WTC11 (cell line): ENCODE measurements around the gene EMC9. TPM values are rescaled to one million over a fixed set of nuclear protein-coding genes. Genes with fewer than 3 reads are reported as not detected.

Experiments used
- ATAC-seq: fragments of 200-7000 bp; cut with Tn5 transposase; 2 replicates; pipeline ENCODE4 v1.10.0; 2021; ENCODE audit warnings: mild to moderate bottlenecking, moderate library complexity
- CTCF ChIA-PET: fragments of 300-600 bp; sonication (Branson Sonifier 250); formaldehyde crosslinking; loops from one replicate; lab custom pipeline; 2021; ENCODE audit warnings: antibody characterized with exemption; lab: Charles Lee
- POLR2A ChIA-PET: fragments of 350-600 bp; sonication (Branson Sonifier 250); formaldehyde crosslinking; loops from one replicate; lab custom pipeline; 2021; ENCODE audit warnings: antibody characterized with exemption; lab: Charles Lee
- DNase-seq: peaks from one replicate; pipeline ENCODE4 v3.0.0; 2021; ENCODE audit warnings: low spot score
- H3K27ac Mint-ChIP-seq: 2 replicates; pipeline ENCODE4 v1.8.0; 2021; ENCODE audit warnings: mixed read lengths
- H3K27me3 Mint-ChIP-seq: 2 replicates; pipeline ENCODE4 v1.8.0; 2021; ENCODE audit warnings: low read depth, mild to moderate bottlenecking, moderate library complexity, mixed read lengths
- H3K36me3 Mint-ChIP-seq: 2 replicates; pipeline ENCODE4 v1.8.0; 2021; ENCODE audit warnings: mixed read lengths
- H3K4me1 Mint-ChIP-seq: 2 replicates; pipeline ENCODE4 v1.8.0; 2022; ENCODE audit warnings: mixed read lengths
- H3K4me3 Mint-ChIP-seq: 2 replicates; pipeline ENCODE4 v1.8.0; 2021; ENCODE audit warnings: mild to moderate bottlenecking, moderate library complexity, mixed read lengths
- H3K9me3 Mint-ChIP-seq: 2 replicates; pipeline ENCODE4 v1.8.0; 2021; ENCODE audit warnings: mixed read lengths
- ATF1 ChIP-seq: sonication (generic); formaldehyde crosslinking; IDR thresholded peaks from 2 replicates; pipeline ENCODE4 v1.8.1; 2023; ENCODE audit warnings: mild to moderate bottlenecking, moderate library complexity, missing genetic modification reagents
- ATF6 ChIP-seq: sonication (generic); formaldehyde crosslinking; IDR thresholded peaks from 2 replicates; pipeline ENCODE4 v1.8.1; 2023; ENCODE audit warnings: mild to moderate bottlenecking, missing genetic modification reagents
- CBFB ChIP-seq: sonication (generic); formaldehyde crosslinking; IDR thresholded peaks from 2 replicates; pipeline ENCODE4 v1.8.1; 2022; ENCODE audit warnings: mild to moderate bottlenecking, low read depth, missing genetic modification reagents
- CTCF ChIP-seq: fragments of 200-600 bp; IDR thresholded peaks from 2 replicates; pipeline ENCODE4 v1.8.0; 2022; ENCODE audit warnings: antibody characterized with exemption
- E2F4 ChIP-seq: sonication (generic); formaldehyde crosslinking; IDR thresholded peaks from 2 replicates; pipeline ENCODE4 v1.8.1; 2022; ENCODE audit warnings: low read depth, mild to moderate bottlenecking, moderate library complexity, missing genetic modification reagents, borderline replicate concordance
- JAZF1 ChIP-seq: fragments of 250-450 bp; sonication (Bioruptor Pico); IDR thresholded peaks from 2 replicates; pipeline ENCODE4 v1.9.0; 2021; ENCODE audit warnings: moderate library complexity, mild to moderate bottlenecking, inconsistent platforms
- MYBL2 ChIP-seq: sonication (generic); formaldehyde crosslinking; IDR thresholded peaks from 2 replicates; pipeline ENCODE4 v1.8.1; 2023; ENCODE audit warnings: mild to moderate bottlenecking, moderate library complexity, missing genetic modification reagents
- NR1H2 ChIP-seq: sonication (generic); formaldehyde crosslinking; IDR thresholded peaks from 2 replicates; pipeline ENCODE4 v1.9.0; 2021; ENCODE audit warnings: mild to moderate bottlenecking, moderate library complexity, missing genetic modification reagents
- SP1 ChIP-seq: sonication (generic); formaldehyde crosslinking; conservative IDR thresholded peaks from 2 replicates; pipeline ENCODE4 v1.8.1; 2022; ENCODE audit warnings: missing genetic modification reagents
- ZNF671 ChIP-seq: fragments of 250-450 bp; sonication (Bioruptor Pico); IDR thresholded peaks from 2 replicates; pipeline ENCODE4 v1.8.0; 2021; ENCODE audit warnings: mild to moderate bottlenecking
- total RNA-seq: library from RNA; stranded (reverse); gene quantifications from 3 replicates; pipeline ENCODE4 v1.2.3, GENCODE V29; 2021
- TF ChIP-seq, protein P1 (sequence below): fragments of 250-450 bp; sonication (Bioruptor Pico); IDR thresholded peaks from 2 replicates; pipeline ENCODE4 v1.9.0; 2021; ENCODE audit warnings: moderate library complexity, mild to moderate bottlenecking, inconsistent platforms, borderline replicate concordance
- TF ChIP-seq, protein P2 (sequence below): sonication (generic); formaldehyde crosslinking; IDR thresholded peaks from 2 replicates; pipeline ENCODE4 v1.8.0; 2023; ENCODE audit warnings: mild to moderate bottlenecking, missing genetic modification reagents
- TF ChIP-seq, protein P3 (sequence below): sonication (generic); formaldehyde crosslinking; IDR thresholded peaks from 2 replicates; pipeline ENCODE4 v1.8.1; 2022; ENCODE audit warnings: mild to moderate bottlenecking, moderate library complexity, missing genetic modification reagents

Gene EMC9
- total RNA-seq, 1 experiment from 2014 or later = 44.4 TPM

- TF ChIP-seq NR1H2 (CRISPR knock-in tag) (no peak), ATF1 (CRISPR knock-in tag) (no peak), JAZF1 (CRISPR knock-in tag) (no peak), SP1 (CRISPR knock-in tag) (no peak)
These were observed 24.4 kb upstream of the EMC9 start (continued) for GRCh38 chr14:24165785-24166184.

DNA sequence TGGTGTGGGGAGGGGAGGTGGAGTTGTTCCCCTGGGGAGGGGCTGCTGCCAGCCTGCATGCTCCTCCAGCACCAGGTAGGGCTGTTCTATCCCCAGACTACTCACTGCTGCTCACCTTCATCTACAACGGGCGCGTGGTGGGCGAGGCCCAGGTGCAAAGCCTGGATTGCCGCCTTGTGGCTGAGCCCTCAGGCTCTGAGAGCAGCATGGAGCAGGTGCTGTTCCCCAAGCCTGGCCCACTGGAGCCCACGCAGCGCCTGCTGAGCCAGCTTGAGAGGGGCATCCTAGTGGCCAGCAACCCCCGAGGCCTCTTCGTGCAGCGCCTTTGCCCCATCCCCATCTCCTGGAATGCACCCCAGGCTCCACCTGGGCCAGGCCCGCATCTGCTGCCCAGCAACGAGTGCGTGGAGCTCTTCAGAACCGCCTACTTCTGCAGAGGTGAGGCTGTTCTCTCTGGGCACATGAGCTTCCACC is 23.2 kb upstream of the EMC9 start:
- Mint-ChIP-seq H3K9me3 (no peaks in the 10 kb centered on the region), H3K27ac (no peak overlapping the region)

More for the DNA sequence above, 23.2 kb upstream of the EMC9 start:
- ATAC-seq = no peak
- DNase-seq = no peak
- Mint-ChIP-seq H3K4me3 (no peak overlapping the region), H3K36me3 (peaks cover 13% of the 10 kb centered on the region), H3K27me3 (no peaks in the 10 kb centered on the region), H3K4me1 (peaks cover 13% of the 10 kb centered on the region)
- ChIA-PET POLR2A (no interaction called here), CTCF (interaction anchor here (0.8 to 1.2 kb wide), 2 partner anchors 56 to 106 kb away, joined by 3 read pairs; no protein-coding TSS in a partner anchor)
- TF ChIP-seq, protein P1, sequence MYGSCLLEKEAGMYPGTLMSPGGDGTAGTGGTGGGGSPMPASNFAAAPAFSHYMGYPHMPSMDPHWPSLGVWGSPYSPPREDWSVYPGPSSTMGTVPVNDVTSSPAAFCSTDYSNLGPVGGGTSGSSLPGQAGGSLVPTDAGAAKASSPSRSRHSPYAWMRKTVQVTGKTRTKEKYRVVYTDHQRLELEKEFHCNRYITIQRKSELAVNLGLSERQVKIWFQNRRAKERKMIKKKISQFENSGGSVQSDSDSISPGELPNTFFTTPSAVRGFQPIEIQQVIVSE (CRISPR knock-in tag) = no peak
- no peak for TF ChIP-seq CBFB (CRISPR knock-in tag)
- no peak for TF ChIP-seq MYBL2 (CRISPR knock-in tag)
- TF ChIP-seq ATF1 (CRISPR knock-in tag) = no peak
- TF ChIP-seq, protein P2, sequence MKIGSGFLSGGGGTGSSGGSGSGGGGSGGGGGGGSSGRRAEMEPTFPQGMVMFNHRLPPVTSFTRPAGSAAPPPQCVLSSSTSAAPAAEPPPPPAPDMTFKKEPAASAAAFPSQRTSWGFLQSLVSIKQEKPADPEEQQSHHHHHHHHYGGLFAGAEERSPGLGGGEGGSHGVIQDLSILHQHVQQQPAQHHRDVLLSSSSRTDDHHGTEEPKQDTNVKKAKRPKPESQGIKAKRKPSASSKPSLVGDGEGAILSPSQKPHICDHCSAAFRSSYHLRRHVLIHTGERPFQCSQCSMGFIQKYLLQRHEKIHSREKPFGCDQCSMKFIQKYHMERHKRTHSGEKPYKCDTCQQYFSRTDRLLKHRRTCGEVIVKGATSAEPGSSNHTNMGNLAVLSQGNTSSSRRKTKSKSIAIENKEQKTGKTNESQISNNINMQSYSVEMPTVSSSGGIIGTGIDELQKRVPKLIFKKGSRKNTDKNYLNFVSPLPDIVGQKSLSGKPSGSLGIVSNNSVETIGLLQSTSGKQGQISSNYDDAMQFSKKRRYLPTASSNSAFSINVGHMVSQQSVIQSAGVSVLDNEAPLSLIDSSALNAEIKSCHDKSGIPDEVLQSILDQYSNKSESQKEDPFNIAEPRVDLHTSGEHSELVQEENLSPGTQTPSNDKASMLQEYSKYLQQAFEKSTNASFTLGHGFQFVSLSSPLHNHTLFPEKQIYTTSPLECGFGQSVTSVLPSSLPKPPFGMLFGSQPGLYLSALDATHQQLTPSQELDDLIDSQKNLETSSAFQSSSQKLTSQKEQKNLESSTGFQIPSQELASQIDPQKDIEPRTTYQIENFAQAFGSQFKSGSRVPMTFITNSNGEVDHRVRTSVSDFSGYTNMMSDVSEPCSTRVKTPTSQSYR (CRISPR knock-in tag) = no peak
- TF ChIP-seq E2F4 (CRISPR knock-in tag) = no peak
- no peak for TF ChIP-seq ZNF671 (CRISPR knock-in tag)
- TF ChIP-seq CTCF = no peak
- no peak for TF ChIP-seq ATF6 (CRISPR knock-in tag)
- TF ChIP-seq, protein P3, sequence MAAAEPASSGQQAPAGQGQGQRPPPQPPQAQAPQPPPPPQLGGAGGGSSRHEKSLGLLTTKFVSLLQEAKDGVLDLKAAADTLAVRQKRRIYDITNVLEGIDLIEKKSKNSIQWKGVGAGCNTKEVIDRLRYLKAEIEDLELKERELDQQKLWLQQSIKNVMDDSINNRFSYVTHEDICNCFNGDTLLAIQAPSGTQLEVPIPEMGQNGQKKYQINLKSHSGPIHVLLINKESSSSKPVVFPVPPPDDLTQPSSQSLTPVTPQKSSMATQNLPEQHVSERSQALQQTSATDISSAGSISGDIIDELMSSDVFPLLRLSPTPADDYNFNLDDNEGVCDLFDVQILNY = no peak
